GM21381 (cell line): ENCODE measurements around the gene WDR1.
A peak's percentile ranks its signal among the peaks of the same experiment; 100 is the strongest.

Experiments
- ATAC-seq: cut with Tn5 transposase; IDR thresholded peaks from one replicate; pipeline ENCODE4 v1.9.1; 2021; ENCODE audit warnings: mild to moderate bottlenecking, moderate library complexity; ENCODE audit not compliant: unreplicated experiment

Gene WDR1

DNA sequence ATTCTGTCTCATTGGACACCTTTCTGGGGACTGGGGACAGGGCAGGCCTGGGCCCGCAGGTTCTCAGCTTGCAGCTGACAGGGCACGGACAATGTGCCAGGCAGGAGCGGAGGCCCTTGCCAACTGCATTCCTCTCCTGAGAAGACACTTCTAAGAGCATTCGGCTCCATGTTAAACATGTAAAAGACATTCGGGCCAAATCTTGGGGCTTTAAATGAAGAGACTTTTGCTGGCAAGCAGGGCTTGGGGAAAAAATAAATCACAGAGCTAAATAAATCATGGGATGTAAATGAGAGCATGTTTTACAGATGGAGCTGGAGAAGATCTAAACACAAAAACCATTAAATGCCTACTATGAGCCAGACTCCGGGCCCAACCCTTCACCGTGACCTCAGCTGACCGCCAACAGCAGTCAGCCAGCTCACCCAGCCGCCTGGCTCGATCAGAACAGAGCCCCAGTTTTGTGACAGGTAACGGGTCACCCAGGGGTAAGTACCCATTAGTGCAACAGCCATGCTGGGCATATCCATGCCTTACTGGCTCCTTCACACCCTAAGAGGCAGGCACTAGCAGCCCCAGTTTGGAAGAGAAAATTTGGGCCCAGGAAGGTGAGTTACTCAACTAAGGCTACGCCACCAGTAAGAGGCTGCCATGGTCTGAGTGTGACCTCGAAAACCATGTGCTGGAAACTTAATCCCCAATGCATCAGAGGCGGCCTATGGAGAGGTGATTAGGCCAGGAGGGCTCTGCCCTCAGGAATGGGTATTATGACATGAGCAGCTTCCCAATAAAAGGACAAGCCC lies 14.7 kb downstream of the WDR1 start:
- no peak for ATAC-seq

DNA sequence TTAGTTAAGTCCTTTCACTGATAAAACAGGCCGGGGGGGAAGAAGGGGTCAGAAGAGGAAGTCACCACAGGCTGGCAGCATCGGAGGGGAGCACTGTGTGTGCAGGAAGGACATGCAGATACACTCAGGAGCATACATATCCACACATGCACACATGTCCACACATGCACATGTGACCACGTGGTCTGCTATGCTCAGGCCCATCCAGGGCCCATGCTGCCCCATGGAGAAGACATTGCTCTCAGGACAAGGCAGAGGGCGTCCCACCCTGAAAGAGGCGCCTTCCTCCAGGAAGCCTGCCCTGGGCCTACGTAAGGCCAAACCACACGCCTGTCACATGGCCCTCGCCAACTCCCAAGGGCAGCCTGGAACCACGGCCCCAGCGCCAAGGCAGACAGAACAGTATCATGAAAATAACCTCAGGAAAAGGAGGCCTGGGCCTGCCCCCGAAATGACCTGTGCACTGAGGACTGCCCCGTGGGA lies 15.8 kb downstream of the WDR1 start:
- no peak for ATAC-seq

DNA sequence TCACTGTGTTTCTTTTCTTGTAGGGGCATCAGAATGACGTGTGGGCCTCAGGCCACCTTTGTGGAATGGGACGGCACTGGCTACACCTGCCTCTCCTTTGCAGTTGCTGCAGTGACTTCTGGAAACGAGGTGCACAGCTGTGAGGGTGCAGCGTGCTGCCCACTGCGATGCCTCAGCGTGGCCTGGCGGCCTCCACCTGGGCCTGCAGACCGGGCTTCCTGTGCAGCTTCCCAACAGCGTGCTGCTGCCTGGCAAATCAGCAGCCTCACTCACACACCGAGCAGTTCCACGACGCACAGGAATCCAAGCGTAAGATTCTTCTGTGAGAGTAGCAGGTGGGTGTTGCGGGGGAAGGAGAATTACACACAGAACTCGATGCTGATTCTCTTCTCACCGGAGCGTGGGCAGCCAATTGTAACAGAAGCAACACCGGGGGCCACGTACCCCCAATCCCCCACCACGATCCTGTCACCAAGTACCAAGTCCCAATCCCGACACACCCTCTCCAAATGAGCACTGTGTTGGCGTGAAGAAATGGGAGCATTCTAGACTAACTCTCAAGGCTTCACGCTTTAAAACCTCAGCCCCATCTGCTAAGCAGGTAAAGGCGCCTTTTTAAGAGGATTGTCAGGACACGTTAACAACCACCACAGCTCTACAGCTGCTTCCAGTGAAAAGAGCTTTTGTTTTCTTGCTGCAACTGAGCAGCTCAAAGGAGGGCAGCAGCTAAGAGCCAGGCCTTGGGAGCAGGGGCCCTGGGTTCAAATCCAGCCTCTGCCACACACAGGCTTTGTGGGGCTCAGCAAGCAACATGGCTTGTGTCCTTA lies 16.9 kb downstream of the WDR1 start:
- no peak for ATAC-seq

DNA sequence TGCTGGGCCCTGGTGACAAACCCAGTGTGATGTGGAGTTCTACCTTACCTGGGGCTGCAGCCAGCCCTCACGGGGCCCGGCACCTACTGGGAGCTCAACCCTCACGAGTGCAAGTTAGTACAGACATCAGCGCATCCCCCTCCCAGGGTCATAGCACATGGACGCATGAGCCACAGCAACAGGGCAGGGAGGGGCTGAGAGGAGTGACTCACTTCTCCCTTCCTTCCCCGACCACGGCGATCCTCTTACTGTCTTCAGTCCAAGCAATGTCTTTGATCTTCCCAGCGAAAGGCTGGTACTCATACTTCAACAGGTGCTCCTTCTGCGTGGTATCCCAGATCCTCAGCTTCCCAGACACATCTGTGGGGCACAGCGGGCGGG lies 17.8 kb downstream of the WDR1 start:
- ATAC-seq = no peak

DNA sequence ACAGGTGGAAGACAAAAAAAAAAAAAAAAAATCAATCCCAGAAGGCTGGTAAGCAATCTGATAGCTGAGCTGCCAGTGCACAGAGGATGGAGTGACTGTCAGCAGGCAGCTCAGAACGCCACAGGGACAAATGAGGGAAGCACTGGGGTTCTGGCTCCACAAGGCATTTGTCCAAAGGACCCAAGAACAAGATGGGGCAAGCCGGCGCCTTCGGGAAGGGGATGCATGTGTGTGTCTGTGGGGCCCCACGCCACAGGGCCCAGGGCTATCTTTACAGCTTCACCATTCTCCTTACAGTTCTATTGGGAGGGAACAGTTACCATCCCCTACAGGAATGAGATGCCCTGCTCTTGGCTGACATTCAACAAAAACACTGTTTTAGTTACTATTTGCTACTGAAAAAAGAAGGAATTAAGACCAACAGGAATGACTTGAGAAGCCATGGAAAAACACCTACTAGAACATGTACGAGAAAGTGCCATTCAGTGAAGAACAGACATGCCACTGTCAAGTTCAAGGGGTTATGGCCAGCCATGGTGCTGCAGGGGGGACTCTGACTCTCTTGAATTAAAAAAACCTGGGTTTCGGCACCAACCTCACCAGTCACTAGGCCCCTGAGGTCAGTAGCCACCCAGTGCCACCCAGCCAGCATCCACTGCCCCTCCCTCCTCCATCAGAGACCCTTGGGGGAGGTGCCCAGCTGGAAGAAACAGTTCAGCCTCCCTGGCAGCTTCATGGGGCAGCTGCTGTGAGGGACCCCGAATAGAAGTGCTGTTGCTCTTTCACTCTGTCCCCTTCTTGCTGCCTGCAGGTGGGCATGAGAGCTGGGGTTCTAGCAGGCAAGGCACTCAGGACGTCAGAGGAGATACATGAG lies 18.5 kb downstream of the WDR1 start:
- no peak for ATAC-seq

DNA sequence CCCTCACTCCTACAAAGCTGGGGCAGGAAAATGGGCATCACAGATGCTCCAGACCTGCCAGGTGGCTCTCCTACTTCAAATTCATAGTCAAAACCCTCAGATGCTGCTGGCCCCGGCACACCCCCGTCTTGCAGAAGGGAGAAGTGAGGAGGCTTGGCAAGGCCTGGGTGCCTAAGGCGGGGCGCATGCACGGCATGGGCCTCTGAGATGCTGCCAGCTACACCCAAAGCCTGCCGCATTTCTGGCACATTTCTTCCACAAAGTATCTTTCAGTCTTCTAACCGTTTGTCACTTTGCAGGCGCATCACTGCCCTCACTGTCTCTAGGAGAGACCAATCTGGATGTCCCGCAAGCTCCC lies 19.6 kb downstream of the WDR1 start:
- no peak for ATAC-seq

DNA sequence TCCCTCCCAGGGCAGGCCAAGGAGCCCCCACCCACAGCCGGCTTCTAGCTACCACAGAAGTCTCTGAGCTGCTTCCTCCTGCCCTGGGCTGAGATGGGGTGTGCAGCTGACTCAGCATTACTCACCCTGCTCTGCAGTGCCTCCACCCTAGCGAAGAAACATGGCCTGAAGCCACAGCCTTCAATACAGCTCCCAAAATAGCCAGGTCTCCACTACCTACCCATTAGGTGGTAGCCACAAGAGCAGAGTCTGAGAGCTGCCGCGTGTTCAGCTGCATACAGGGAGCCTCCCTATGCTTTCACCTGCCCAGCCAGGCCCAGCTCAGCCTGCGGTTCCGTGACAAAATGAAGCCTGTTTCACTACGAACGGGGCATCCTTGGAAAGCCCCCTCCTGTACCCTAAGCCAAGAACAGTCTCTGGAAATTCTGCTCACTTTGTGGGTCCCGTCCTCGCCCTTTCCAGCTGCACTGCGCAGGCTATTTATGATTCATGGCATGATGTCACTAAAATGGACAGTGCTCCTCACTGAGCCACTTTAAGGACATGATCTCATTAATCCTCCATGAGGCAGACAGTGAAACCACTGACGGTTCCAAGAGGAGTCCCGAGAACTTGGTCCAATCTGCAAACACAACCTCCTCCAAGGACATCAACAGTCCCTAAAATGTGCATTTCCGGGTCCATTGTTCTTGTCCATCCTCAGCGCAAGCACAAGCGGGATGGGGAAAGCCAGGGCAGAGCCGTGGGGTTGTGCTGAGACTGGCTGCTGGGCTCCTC lies 20.2 kb downstream of the WDR1 start:
- peak; percentile 77 for ATAC-seq

DNA sequence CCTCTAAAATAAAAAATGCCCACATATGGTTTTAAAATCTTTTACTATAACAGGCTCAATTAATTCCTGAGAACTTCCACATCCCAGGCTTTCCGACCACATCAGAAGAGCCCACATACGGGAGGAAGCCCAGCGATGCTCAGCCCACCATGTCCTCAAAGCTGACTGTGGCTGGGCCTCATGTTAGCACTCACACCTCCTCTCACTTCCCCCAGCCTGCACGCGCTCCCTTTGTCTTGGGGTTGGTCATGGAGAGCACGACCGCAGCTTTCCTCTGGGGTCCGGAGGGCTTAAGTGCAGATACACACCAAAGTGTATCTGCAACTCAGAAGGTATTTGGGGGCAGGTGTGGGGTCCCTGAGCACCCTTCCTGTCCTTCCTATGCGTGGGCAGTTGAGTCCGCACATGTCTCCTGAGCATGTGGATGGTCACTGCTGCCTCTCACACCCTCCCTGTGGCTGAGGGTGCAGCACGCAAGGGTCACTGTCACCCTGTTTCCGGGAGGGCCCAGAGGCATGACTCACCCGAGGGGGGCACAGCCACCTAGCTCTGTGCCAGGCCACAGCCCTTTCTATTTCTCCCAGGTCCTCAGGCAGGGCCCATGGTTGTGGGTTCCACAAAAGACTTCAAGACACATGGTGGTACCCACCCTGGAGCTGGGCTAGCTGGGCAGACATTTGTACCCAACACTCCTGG lies 21.2 kb downstream of the WDR1 start:
- peak; percentile 24 for ATAC-seq

DNA sequence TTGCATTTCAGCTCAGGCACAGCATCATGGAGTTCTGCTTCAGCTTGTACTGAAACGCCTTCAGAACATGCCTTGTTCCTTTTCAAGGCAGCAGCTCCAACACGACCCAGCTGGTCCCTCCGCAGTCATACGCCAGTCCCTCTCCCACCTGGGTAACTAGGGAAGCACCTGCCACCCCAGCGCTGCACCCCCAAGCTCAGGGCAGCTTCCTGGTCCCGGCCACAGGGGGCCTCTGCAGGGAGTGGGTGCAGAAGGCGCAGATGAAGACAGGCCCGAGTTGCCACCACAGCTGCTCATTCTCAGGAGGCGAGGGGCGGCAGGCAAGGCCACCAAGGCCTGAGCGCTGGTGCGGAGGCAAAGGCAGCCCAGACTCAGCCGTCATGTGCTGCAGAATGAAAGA lies 21.8 kb downstream of the WDR1 start:
- ATAC-seq = no peak

DNA sequence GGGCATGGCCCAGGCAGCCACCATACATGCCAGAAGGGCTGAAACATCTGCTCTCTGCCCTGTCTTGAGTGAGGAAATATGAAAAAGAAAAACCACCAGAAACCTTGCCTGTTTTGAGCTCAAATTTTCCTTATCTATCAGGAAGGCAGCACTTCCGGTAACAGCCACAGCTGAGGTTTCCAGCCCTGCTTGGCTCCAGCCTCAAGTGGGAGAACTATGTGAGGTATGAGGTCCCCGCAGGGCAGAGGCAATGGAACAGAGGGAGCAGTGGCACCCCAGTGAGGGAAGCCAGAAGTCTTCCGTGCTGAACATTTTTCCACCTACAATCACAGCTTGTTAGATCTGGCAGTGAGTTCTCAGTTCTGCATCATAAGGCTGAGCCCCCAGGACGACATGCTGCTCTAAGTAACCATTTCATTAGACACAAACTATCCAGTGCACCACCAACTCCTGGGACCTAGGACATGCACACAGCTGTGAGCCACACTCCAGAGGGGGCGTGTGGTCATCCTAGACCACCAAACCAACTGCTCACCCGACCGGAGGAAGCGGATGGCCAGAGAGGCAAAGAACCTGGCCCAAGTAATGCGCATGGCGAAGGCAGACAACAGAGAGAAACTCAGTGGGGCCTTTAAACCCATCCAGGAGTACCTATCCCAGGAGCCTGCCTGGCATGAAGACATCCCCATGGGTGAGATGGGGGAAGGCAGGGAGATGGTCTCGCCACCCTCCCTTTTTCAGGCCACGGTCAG lies 22.6 kb downstream of the WDR1 start:
- no peak for ATAC-seq

DNA sequence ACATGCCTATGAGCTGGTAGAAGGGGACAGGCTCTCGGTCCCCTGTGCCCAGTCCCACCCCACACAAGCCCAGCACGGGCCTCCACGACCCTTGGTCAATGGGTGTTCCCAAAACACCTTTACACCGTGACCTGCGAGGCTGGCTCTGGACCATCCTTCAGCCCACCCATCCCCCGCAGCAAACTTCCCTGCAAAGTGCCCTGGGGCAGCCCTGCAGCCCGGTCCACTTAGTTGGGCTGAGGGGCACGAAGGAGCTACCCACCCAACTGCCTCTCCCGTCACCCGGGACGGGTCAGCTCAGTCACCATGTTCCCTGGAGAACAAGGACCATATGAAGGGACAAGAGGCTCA lies 23.4 kb downstream of the WDR1 start:
- ATAC-seq = no peak

DNA sequence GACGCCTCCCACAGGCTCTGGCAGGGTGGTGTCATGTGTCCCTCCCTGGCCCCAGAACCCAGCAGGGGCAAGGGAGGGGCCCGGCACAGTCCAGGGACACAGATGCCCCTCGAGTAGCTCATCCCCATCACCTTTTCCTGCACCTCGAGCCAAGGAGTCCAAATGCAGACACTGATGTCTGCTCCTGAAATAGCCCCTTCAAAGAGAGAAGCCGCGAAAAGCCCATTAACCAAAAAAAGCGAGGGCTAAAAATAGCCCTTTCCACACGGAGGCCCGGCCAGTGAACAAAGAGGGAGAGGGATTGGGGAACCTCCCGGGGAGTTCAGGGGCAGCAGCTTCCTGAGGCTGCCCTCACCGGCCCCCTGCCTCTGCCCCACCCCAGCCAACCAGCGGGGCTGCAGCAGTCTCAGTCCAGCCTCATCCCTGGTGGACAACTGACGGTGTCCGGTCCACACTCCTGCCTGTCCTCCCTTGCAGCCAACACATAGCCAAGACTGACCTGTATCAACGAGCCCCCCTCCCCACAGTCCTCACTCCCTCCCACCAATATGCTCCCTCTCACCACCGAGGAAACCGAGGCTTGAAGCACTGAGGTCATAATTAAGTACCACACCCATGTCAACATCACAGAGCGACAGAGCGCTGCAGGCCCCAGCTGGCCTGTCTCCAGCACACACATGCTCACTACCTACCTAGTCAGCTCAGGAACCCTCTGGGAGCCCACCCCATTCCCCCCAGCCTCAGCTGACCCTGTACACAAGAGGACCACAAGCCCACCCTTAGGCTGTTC lies 23.9 kb downstream of the WDR1 start:
- ATAC-seq = no peak

DNA sequence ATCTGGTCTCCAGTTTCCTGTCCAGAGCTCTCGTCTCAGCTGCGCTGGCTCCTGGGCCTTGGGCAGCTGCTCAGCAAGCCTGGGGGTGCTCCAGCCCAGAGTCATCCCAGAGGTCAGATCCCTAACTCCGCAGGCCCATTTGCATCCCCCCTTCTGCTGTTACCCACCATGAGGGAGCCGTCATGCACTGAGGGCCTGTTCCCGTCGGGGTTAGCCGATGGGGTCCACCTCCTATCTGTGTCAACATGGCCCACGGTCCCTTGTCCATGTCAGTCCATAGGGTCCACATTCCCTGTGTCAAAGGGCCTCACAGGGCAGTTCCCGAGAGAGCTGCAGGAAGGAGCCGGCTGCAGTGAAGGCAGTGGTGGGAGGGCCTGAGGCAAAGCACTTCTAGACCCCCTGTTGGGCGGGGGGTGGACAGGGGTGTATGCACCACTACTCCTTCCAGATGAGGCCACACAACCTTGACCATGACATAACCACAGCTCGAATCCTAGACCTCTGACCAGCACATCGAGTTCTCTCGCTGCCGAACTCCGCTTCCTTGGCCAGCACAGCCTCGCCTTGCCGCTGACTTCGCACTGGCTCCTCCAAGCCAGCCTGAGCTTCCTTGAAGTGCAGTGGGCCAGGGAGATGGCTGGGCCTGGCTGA lies 24.9 kb downstream of the WDR1 start:
- ATAC-seq = no peak

DNA sequence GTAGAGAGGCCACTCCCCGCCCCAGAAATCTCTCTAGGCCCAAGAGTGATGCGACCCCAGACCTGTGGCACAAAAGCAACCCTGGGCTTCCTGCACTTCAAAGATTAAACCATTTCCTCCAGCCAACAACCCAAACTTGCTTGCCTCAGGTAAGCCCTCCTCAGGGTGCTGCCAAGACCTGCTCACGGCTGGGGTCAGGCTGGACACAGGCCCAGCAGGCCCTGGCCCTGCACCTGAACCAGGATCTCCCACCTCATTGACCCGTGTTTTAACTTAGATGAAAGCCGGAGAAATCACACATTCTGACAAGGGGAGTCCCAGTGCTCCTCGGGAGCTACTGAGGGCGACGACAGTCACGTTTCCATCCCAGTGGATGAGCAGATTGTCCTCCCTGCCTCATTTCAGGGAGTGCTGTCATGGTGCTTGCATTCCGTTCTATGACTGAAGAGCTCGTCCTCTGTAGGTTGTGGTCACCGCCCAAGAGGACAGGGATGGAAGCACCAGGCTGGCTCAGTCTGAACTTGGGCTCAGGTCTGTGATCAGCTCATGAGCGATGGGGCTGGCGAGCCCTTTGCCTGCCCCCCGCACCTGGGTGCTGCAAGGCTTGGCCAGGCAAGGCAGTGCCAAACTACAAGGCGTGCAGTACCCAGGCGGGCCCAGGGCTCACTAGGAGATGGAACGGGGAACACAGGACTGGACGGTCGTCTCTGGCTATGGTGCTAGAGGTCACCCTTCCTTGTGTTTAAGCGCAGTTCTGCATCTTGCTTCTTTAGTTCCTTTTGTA lies 25.9 kb downstream of the WDR1 start:
- ATAC-seq = no peak

DNA sequence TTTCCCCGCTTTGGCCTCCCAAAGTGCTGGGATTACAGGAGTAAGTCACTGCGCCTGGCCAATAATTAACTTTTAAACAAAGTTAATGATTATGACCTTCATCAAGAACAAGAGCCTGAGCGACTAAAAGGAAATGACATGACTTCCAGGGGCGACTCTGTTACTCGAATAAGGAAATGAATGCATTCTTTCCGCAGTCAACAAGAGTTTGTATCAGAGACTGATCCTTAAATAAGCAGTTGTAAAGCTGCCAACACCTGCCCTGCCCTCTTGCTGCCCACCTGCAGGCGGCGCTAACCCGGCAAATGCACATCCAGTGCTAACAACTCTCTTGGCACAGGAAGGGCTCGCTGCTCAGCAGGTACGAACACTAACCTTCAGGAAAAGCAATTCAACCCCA lies 27.3 kb downstream of the WDR1 start:
- no peak for ATAC-seq

DNA sequence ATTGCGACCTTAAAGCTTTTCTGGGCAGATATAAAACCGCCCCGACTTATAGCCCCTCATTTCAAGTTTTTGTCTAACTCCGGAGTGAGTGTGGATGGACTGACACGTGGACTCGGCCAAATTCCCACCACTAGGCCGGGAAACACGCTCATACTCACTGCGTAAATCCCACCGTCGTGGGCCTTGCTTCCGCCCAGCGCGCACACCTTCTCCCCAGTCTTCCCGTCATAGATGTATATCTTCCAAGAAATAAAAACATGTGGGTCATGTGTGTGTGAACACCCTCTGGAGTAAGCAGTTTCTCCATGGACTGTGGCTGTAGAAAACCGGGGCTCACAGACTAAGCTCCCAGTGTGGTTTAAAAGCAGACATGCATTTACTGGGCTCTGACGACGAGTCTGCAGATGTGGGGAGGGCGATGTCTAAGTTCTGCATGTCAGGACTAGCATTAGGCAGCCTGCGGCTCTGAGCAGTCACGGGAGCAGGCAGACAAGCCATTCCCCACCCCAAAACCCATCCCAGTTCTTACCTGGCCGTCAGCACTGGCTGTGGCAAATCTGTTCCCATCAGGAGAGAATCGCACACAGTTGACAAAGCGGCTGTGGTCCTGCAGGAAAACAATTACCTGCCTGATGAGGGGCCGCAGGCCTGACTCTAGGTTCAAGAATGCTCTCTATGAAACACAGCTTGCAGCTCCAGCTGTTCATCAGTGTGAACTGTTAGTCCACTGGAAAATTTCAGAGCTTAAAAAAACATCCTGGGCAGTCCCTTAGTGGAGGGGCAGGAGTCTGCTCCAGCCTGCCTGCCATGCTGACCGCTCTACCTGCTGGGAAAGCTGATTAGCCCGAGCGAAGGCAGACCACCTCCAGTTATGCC lies 28.2 kb downstream of the WDR1 start:
- ATAC-seq = no peak
